NCI-H146 treated with DMSO at 0.1 percent for 48 hours (cell line): ENCODE results near the gene PLXNA3.
"Not testable (repeated sequence)": the region's sequence is repeated elsewhere in the genome, so short reads cannot be mapped to it uniquely, and the experiment has no call there.

Experiments used
- DNase-seq: peaks from one replicate; lab custom pipeline; 2025; ENCODE audit not compliant: unreplicated experiment; lab: John Stamatoyannopoulos, UW

Gene PLXNA3

GRCh38 chrX:154495472-154495922 lies 37.4 kb downstream of the PLXNA3 start:
- DNase-seq: no peak

- not testable (repeated sequence) for DNase-seq
These were observed 38.6 kb downstream of the PLXNA3 start for GRCh38 chrX:154496591-154497137.

- DNase-seq: not testable (repeated sequence)
These were observed 43.3 kb downstream of the PLXNA3 start for GRCh38 chrX:154501423-154501822.

GRCh38 chrX:154502098-154502497 lies 44.0 kb downstream of the PLXNA3 start:
- no peak for DNase-seq

GRCh38 chrX:154502989-154503388 lies 44.9 kb downstream of the PLXNA3 start:
- no peak for DNase-seq

GRCh38 chrX:154505734-154506133 lies 47.7 kb downstream of the PLXNA3 start:
- DNase-seq: no peak

- DNase-seq: no peak
These were observed 48.6 kb downstream of the PLXNA3 start for GRCh38 chrX:154506483-154507332.

GRCh38 chrX:154507673-154508383 lies 49.7 kb downstream of the PLXNA3 start:
- no peak for DNase-seq

GRCh38 chrX:154508384-154508745 lies 50.3 kb downstream of the PLXNA3 start:
- no peak for DNase-seq

- no peak for DNase-seq
These were observed 51.4 kb downstream of the PLXNA3 start for GRCh38 chrX:154509455-154509854.

- no peak for DNase-seq
These were observed 53.7 kb downstream of the PLXNA3 start for GRCh38 chrX:154511761-154512160.

GRCh38 chrX:154512879-154513553 lies 54.9 kb downstream of the PLXNA3 start:
- no peak for DNase-seq

GRCh38 chrX:154513716-154514115 lies 55.6 kb downstream of the PLXNA3 start:
- DNase-seq: no peak

- peak; percentile 30 for DNase-seq
These were observed 57.2 kb downstream of the PLXNA3 start for GRCh38 chrX:154515090-154515965.

GRCh38 chrX:154515966-154516655 lies 58.0 kb downstream of the PLXNA3 start, which contains the start of gene FAM3A:
Gene FAM3A, minus strand, starts transcription at chrX:154516232. Its CDS starts 460 bp downstream, at chrX:154515772.
- DNase-seq: peak; percentile 86

GRCh38 chrX:154516656-154517100 lies 58.6 kb downstream of the PLXNA3 start:
- no peak for DNase-seq

GRCh38 chrX:154517101-154517781 lies 59.2 kb downstream of the PLXNA3 start:
- no peak for DNase-seq

GRCh38 chrX:154519389-154519788 lies 61.3 kb downstream of the PLXNA3 start:
- DNase-seq: no peak
